Right cardiac atrium (tissue), 5 donors: ENCODE data around the gene CD164. TPM values are rescaled to one million over a fixed set of nuclear protein-coding genes. Genes with fewer than 3 reads are reported as not detected.

ENCODE experiments used
- ATAC-seq, 2 donors: fragments of 200-7000 bp; cut with Tn5 transposase; one replicate each; pipeline versions ENCODE4 v1.8.0 to v1.9.1; 2020; ENCODE audit warnings: moderate library complexity in 2 of 2, mild to moderate bottlenecking in 1 of 2
- DNase-seq, 3 donors: peaks; one replicate each; pipeline ENCODE4 v3.0.0-alpha.2; 2020
- H3K27ac ChIP-seq: one replicate; pipeline ENCODE4 v1.5.1; 2013; ENCODE audit warnings: mild to moderate bottlenecking, low read length, control low read depth, moderate library complexity
- H3K27me3 ChIP-seq: one replicate; pipeline ENCODE4 v1.6.1; 2013; ENCODE audit not compliant: control insufficient read depth, insufficient read depth
- H3K4me1 ChIP-seq: one replicate; pipeline ENCODE4 v1.6.1; 2013; ENCODE audit warnings: low read length; ENCODE audit not compliant: control insufficient read depth, insufficient read depth
- H3K4me3 ChIP-seq: one replicate; pipeline ENCODE4 v1.5.1; 2013; ENCODE audit warnings: low read length, control low read depth
- H3K9me3 ChIP-seq: one replicate; pipeline ENCODE4 v1.6.1; 2013; ENCODE audit warnings: low read length; ENCODE audit not compliant: control insufficient read depth
- WGBS: extraction: QIAGEN DNeasy Blood & Tissue Kit; methylation state at CpG from one replicate; pipeline ENCODE4 v1.1.7; 2013; 5-methylcytosine and 5-hydroxymethylcytosine counted together
- intact Hi-C, 4 donors: fragments of 100-400 bp; cut with DNase I; formaldehyde crosslinking; loops; one replicate each; pipeline versions ENCODE4 v1.11.0 to v1.14.0; 2022 to 2023
- polyA plus RNA-seq: library from polyadenylated mRNA; stranded (reverse); fragments of 200-250 nt; gene quantifications from one replicate; pipeline ENCODE4 v1.2.3, GENCODE V29; 2013
- total RNA-seq, 4 donors: library from RNA; stranded (reverse); fragmentation: NEBNext Ultra II Directional; extraction: Animal tissue kit (Norgen Biotek cat#: 25700); gene quantifications; one replicate each; pipeline ENCODE4 v1.2.1, GENCODE V29; 2021
- donor health status: healthy with polysubstance abuse.
- donor health status: DM: no; HTN: yes; CAD: no.
- donor health status: DM: no; HTN: no; CAD: no.
- donor health status: DM: no; HTN: yes; CAD: no; lungs with severe emphysema.
- donor health status: DM: yes; HTN: yes; CAD: no.

Gene CD164
- total and polyA plus RNA-seq, 5 donors: 105 to 141 (median 131) TPM

DNA sequence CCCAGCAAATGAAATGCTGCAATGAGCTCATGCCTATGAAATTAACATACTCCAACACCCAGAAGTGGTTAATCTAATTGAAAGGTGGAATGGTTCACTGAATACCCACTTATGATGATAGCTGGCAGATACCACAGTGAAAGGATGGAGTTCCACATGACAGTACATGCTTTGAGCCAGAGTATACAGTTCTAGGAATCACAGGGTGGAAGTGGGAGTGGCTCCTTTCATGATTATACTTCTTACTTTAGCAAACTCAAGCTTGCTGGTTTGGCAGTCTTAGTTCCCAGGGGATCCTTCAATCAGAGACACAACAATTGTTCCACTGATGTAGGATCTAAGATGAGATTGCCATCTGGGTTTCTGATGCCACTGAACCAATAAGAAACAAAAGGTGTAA is 21.5 kb downstream of the CD164 start:
- intact Hi-C loops: no loop called here
- Histone ChIP-seq H3K4me1 (peaks cover 3% of the 10 kb centered on the region), H3K27me3 (no peaks in the 10 kb centered on the region), H3K27ac (no peak overlapping the region), H3K9me3 (no peaks in the 10 kb centered on the region), H3K4me3 (no peak overlapping the region)
- DNase-seq (no peak), ATAC-seq (peak in 1 of 2 donors; percentile 37)

DNA sequence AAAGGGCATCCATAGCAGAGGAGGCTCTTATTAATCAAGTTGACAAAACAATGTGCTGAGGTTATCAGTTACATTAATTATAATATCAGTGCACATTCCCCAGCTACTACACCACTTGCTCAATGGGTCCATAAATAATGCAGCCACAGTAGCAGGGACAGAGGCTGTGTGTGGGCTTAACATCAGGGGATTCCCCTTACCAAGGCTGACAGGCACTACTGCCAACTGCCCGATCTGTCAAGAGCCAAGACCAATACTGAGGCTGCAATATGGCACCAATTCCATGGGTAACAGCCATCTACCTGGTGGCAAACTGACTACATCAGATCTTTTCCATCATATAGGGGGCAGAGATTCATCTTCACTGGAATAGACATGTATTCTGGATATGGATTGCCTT is 22.0 kb downstream of the CD164 start:
- Histone ChIP-seq H3K4me1 (peaks cover 3% of the 10 kb centered on the region), H3K27ac (no peak overlapping the region), H3K27me3 (no peaks in the 10 kb centered on the region), H3K9me3 (no peaks in the 10 kb centered on the region), H3K4me3 (no peak overlapping the region)
- WGBS: 100% methylated on average over 1 of the region's 1 CpG
- intact Hi-C loops: no loop called here
- DNase-seq (no peak), ATAC-seq (no peak)

GRCh38 chr6:109359248-109359647 is 23.0 kb downstream of the CD164 start:
- WGBS: 99% methylated on average over 2 of the region's 2 CpGs
- DNase-seq (no peak), ATAC-seq (no peak)
- intact Hi-C loops: no loop called here
- Histone ChIP-seq H3K4me1 (peaks cover 3% of the 10 kb centered on the region), H3K27ac (no peak overlapping the region), H3K4me3 (no peak overlapping the region), H3K27me3 (no peaks in the 10 kb centered on the region), H3K9me3 (no peaks in the 10 kb centered on the region)

DNA sequence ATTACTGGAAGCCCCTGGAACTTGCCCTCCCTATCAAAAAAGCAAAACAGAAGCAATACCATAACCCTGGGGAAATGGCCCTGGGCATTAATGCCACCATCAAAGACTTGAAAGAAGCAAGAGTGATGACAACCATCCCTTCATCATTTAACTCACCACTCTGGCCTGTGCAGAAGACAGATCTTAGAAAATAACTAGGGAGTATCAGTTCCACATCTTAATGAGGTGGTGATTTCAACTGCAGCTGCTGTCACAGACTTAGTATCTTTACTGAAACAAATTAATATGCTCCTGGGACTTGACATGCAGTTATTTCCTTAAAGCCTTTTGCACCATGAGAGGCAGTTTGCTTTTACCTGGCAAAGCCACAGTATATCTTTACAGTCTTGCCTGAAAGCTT is 24.1 kb downstream of the CD164 start:
- Histone ChIP-seq H3K4me3 (no peak overlapping the region), H3K27me3 (no peaks in the 10 kb centered on the region), H3K9me3 (no peaks in the 10 kb centered on the region), H3K27ac (no peak overlapping the region), H3K4me1 (peaks cover 3% of the 10 kb centered on the region)
- ATAC-seq (no peak), DNase-seq (no peak)
- intact Hi-C loops: no loop called here

GRCh38 chr6:109356237-109356636 is 26.0 kb downstream of the CD164 start:
- 99% methylated on average over 3 of the region's 3 CpGs for WGBS
- no peaks in the 10 kb centered on the region for H3K9me3 ChIP-seq
- H3K27ac ChIP-seq: no peak overlapping the region
- H3K27me3 ChIP-seq: no peaks in the 10 kb centered on the region
- H3K4me1 ChIP-seq: peaks cover 6% of the 10 kb centered on the region
- H3K4me3 ChIP-seq: no peak overlapping the region
- ATAC-seq: no peak
- no peak for DNase-seq
- intact Hi-C loops: no loop called here

DNA sequence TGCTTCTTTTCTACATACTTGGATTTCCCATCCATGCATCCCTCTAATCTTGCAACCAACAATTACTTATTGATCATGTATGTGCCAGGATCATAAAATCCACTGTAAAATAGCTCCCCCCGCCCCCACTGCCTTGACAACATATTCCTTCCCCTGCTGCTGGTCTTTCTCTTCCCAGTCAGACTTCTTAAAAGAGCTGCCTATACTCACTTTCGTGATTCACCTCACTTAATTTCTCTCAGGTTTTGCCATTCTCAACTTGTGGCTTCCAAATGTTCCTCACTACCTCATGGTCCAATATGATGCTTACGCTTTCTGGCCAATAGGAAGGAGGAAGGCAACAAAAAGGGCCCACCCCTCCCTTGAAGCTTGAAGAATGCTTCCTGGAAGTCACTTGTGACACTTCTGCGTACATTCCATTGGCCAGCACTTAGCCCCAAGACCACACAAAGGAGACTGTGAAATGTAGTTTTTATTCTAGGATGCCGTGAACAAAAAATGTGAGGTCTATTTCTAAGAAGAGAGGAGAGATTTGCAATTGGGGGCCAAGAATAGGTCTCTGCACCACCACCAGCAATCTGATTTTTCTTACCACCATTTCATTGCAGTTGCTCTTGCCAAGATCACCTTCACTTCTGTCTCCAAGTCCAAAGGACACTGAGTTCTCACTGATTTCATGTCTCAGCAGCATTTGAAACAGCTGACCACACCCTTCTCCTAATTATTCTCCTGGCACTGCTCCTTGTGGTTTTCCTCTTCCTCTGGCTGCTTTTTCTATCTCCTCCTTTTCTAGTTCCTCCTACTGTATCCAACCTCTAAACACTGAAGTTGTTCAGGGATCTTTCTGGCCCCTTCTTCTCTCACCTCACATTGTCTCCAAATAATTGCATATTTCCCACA is 30.8 kb downstream of the CD164 start:
- Histone ChIP-seq H3K27ac (no peak overlapping the region), H3K4me3 (no peak overlapping the region), H3K27me3 (no peaks in the 10 kb centered on the region), H3K9me3 (no peaks in the 10 kb centered on the region), H3K4me1 (peaks cover 11% of the 10 kb centered on the region)
- DNase-seq (no peak), ATAC-seq (peak; percentile 34 to 35)
- intact Hi-C loops: no loop called here
- 93% methylated on average over 5 of the region's 5 CpGs for WGBS

DNA sequence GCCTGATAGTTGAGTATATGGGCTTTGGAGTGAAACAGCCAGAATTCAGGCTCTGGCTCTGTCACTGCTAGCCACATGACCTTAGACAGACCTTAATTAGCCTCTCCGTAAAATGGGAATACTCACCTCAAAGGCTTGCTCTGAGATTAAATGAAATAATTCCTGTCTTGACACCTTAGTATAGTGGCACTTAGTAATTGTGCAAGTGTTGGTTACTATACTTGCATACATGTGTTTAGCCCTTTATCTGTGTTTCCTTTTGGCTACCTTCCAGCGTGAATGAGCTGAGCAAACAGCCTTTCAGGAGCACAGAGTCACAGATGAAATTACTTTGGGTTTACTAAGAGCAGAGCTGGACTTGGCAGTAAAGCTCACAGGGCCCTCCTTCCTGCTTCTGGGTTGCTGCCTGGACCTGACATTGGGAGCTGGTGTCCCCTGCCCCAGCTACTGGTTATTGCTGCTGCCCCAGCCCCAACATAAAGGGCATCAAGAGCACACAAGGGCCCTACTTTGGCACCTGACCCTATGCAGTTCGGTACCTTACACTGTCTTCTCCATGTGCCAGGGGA is 32.8 kb downstream of the CD164 start:
- ATAC-seq (peak; percentile 80), DNase-seq (peak; percentile 23 to 62 (median 51))
- Histone ChIP-seq H3K4me3 (no peak overlapping the region), H3K9me3 (no peaks in the 10 kb centered on the region), H3K27ac (peak overlapping the region; percentile 30), H3K4me1 (peaks cover 11% of the 10 kb centered on the region), H3K27me3 (no peaks in the 10 kb centered on the region)
- 28% methylated on average over 3 of the region's 3 CpGs for WGBS
- intact Hi-C loops: no loop called here

GRCh38 chr6:109348226-109348625 is 34.0 kb downstream of the CD164 start:
- WGBS: 88% methylated on average over 8 of the region's 8 CpGs
- H3K4me3 ChIP-seq: no peak overlapping the region
- DNase-seq: peak in 2 of 3 donors; percentile 49 to 58
- peaks cover 11% of the 10 kb centered on the region for H3K4me1 ChIP-seq
- H3K9me3 ChIP-seq: no peaks in the 10 kb centered on the region
- H3K27me3 ChIP-seq: no peaks in the 10 kb centered on the region
- ATAC-seq: peak; percentile 11 to 14
- H3K27ac ChIP-seq: no peak overlapping the region
- intact Hi-C loops: no loop called here

DNA sequence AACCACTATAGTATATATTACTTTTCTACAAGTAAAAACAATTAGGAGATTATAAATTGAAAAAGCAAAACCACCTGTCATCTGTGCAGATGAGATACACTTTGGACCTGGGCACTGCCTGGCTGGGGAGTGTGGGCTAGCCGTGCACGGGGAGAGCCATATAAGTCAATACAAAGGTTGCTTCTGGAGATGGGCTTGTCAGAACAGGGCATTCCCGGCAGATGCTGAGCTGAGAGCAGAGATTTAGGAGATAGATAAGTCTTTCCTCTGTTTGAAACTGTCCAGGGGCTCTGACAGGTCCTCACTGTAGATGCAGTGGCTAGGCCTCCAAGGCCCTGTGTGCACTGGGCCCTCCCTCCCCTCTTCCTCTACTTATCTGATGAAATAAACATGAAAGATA is 34.5 kb downstream of the CD164 start:
- ATAC-seq: no peak
- intact Hi-C loops: no loop called here
- WGBS: 81% methylated on average over 3 of the region's 3 CpGs
- H3K4me1 ChIP-seq: peaks cover 11% of the 10 kb centered on the region
- no peak overlapping the region for H3K27ac ChIP-seq
- DNase-seq: no peak
- no peak overlapping the region for H3K4me3 ChIP-seq
- H3K9me3 ChIP-seq: no peaks in the 10 kb centered on the region
- H3K27me3 ChIP-seq: no peaks in the 10 kb centered on the region

DNA sequence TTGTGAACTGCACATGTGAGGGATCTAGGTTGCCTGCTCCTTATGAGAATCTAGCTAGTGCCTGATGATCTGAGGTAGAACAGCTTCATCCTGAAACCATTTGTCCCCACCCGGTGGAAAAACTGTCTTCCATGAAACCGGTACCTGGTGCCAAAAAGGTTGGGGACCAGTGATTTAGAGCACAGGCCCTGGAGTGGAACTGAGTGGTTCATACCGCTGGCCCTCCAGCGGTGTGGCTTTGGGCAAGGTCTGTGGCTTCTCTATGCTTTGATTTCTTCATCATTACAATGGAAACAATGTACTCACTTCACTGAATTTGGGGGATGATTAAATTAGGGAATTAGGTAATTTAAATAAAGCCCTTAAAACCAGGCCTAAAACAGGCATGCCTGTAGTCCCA is 36.3 kb downstream of the CD164 start:
- ATAC-seq: no peak
- DNase-seq: no peak
- H3K4me3 ChIP-seq: no peak overlapping the region
- no peak overlapping the region for H3K27ac ChIP-seq
- H3K4me1 ChIP-seq: peaks cover 9% of the 10 kb centered on the region
- H3K9me3 ChIP-seq: no peaks in the 10 kb centered on the region
- 88% methylated on average over 4 of the region's 4 CpGs for WGBS
- intact Hi-C loops: no loop called here
- no peaks in the 10 kb centered on the region for H3K27me3 ChIP-seq

DNA sequence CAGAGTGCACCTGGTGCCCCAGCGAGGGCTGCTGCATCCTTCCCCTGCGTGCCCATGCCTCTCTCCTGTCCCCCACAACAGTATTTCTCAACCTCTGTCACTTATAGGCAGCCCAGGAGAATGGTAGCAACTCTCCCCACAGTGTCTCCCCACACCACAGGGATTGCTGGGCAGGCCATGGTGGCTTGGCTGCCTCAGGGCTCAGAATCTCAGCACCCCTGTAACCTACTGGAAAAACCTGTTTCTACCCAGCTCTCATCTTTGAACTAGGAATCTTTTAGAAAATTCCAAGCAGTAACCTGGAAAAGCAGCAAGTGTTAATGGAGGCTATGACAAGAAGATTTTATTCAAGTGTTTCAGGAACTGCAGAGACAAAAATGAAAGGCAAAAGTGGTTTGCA is 38.0 kb downstream of the CD164 start:
- WGBS: 91% methylated on average over 2 of the region's 2 CpGs
- intact Hi-C loops: no loop called here

More for the DNA sequence above, 38.0 kb downstream of the CD164 start:
- Histone ChIP-seq H3K27ac (no peak overlapping the region), H3K9me3 (no peaks in the 10 kb centered on the region), H3K4me3 (no peak overlapping the region), H3K4me1 (no peaks in the 10 kb centered on the region), H3K27me3 (no peaks in the 10 kb centered on the region)
- DNase-seq (no peak), ATAC-seq (no peak)
